GM19468 (cell line): ENCODE measurements around the gene HLA-DRA.

Source experiments
- ATAC-seq: cut with Tn5 transposase; IDR thresholded peaks from one replicate; pipeline ENCODE4 v1.9.1; 2021; ENCODE audit warnings: mild to moderate bottlenecking, moderate library complexity, moderate number of reproducible peaks; ENCODE audit not compliant: unreplicated experiment; ENCODE audit errors: extremely low read depth

Gene HLA-DRA

DNA sequence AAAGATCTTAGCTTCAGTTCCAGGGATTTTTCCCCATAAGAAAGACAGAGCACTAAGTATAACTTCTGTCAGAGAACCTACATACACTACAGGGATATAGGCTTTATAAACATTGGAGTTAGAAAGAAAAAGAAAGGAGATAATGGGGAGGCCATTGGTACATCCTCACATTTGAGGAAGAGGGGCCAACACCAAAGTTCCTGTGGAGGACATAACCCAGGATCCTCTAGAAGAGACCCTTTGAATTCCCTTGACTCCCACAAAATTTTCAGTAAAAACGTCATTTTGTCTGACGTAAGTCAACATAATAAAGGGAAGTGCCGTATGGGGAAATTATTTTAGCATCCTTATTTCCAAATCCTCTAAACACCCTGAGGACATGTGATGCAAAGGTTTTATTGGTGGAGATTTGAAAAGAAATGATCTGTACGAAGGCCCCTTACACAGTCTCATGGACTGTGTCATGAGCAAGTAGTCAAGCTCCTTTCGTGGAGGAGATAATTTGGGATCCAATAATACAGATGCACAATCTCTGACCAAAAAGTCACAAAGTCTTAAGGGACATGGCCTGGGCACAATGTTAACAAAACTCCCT is 33.2 kb downstream of the HLA-DRA start:
- no peak for ATAC-seq

DNA sequence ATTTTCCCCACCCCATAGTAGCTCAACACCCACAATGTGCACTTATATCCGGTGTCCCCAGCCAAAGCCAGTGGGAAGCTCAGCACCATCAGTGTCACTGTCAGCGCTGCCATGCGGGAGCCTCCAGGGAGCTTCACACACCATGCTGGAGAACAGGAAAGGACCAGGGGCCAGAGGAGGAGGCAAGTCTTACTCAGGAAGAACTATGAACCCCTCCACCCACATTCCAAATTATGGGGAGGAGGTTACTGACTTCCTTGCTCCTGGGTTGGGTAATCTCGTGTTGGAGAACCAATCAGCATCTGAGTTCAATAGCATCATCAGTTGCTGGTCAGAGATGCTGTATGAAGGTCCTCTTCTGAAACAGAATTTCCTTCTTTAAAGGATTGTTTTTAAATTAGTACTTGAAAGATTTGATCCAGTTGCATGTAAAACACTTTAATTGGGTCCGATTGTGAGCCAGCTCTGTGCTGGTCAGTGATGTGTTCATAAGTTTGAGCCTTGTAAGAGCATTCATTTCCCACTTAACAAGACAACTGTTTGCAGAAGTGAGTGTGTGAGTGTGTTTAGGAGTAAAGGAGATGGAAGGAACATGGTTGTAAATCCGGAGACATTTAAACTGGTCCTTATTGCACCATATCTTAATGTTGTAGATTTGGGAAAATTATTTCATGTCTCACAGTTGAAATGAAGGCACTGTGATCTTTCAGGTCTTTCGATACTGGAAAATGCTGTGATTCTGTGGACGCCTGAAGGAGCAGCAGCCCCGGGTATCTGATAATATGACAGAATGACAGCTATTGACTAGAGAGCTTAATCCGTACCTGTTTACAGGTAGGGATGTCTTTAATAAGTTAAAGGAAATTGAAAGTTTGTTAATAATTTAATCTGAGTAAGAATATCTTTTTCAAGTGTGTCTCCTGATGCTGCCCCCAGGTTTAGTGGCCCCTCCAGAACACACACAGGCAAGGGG is 34.0 kb downstream of the HLA-DRA start:
- ATAC-seq: peak; percentile 72

DNA sequence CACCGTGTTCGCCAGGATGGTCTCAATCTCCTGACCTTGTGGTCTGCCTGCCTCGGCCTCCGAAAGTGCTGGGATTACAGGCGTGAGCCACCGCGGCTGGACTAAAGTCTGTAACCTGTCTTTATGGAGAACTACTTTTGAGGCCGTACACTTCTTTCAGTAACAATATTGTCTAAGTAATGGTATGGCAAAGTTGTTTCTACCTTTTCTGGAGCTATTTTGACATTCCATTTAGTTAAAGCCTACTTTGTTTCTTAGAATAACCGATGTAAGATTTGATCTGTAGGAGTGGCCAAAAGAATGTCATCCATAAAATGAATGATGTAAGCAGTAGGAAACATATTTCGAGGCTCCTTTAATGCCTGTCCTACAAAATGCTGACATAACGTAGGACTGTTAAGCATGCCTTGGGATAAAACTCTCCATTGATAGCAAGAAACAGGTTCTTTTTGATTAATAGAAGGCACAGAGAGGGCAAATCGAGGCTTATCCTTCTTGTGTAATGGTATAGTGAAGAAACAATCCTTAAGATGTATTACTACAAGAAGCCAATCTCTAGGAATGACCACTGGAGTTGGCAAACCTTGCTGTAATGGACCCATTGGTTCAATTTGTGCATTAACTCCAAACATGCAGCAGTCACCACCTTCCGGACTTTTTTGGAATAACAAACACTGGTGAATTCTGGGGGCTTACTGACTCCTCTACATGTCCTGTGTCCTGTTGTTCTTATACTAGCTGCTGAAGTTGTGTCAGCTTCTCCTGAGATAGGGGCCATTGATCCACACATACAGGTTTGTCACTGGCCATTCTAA is 35.9 kb downstream of the HLA-DRA start:
- ATAC-seq: no peak

DNA sequence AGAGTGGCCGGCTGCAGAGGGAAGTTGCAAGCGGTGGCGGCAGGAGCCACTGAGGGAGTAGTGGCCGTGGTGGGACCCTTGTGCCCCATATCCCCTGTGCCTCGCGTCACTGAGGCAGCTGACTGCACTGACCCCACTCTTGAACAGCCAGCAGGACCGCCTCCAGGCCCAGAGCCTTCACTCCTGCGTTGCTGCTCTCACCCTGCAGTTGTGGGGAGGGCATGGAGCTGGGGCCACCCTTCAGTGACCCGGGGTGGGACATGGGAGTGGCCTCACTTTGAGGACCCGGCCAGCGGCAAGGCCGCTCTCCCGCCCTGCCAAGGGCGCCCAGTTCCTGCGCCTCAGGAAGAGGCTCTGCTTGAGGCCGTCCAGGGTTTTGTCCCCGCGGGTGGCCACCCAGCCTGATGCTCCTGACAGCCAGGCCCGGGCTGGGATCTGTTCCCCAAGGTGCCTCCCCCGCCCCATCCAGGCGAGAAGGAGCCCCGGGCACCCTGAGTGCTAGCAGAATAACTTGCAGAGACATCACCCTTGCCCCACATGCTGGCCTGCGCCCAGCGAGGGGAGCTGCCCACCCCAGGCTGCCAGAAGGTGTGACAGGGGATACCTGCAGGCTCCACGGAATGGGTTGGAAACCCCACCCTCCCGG is 44.4 kb downstream of the HLA-DRA start:
- ATAC-seq: no peak

DNA sequence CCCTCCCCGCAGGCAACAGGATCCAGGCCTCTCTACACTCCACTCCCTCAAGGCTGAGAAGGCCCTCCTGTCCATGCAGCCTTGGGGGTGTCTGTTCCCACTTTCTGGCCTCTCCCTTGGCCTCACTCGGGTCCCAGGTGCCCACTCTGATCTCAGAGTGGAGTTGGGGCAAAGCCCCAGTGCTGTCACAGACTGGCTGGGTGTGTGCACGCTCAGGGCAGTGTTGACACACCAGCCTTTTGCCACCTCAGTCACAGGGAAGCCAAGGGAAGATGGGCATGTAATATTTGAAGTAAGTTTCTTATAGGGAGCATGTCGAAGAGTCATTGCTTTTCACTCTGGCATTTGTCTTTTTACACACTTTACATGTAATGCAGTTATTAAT is 44.9 kb downstream of the HLA-DRA start:
- no peak for ATAC-seq

DNA sequence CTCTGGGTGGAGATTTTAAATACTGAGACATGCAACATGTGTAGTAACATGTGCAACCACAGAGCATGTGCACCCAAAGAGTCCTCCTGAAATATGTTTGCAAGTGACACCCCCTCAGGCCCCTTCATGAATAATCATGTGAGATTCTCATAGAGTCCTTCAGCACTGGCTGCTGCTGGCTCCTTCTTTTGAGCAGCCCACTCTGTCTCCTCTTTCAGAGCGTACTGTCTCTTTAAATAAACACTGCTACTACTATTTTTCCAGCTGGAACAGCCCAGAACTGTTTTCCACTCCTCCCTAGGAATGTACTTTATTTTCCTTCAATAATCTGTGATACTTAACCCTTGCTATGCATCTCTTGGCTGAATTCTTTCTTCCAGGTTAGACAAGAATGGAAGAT is 48.4 kb downstream of the HLA-DRA start:
- no peak for ATAC-seq

DNA sequence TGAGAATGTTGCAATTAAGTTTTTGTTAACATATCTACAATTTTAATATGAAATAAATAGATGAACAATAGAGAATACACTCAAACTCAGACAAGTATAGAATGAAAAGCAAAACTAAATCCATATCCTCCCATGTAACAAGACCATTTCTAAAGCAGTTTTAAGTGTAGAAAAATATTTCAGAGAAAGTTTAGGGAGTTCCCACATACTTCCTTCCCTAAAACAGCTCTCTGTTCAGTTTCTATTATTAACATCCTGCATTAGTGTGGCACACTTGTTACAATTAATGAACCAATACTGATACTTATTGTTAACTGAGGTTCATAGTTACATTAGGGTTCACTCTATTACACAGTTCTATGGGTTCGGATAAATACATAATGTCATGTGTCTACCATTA is 52.0 kb downstream of the HLA-DRA start:
- no peak for ATAC-seq

DNA sequence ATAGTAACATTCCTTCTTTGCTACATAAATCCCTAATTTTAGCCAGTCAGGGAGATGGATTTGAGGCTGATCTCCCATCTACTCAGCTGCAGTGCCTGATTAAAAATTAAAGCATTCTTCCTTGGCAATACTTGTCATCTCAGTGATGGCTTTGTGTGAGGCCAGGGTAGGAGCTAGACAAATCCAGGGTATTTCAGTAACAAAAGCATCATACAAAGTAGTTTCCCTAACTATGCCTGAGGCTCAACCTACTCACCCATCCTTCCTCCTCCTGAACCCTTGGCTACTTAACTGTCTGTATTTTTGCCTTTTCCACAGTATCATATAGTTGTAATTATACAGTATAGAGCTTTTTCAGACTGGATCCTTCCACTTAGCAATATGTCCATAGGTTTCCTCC is 52.7 kb downstream of the HLA-DRA start:
- no peak for ATAC-seq
